ENCODE measurements around the gene METTL25B.

DNA sequence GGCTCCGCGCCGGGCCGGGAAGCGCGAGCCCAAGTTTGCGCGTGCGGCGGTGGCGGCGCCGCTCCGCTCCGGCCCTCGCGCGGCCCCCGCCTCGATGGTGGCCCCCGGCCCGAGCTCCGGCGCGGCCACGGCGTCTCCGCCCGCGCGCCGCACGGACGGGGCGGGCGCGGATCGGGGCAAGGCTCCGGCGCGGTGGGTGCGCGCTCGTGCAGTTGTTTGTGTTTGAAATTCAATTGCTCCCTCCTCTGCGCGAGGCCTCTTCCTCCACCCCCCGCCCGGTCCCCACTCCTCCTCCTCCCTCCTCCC is 23.1 kb downstream of the METTL25B start, which contains the start of gene HDGF:
- TF ChIP-seq POLR2AphosphoS5 (IDR thresholded peaks at IDR 0.05) (no peak), EZH2 (IDR thresholded peaks at IDR 0.05; ENCODE audit: borderline replicate concordance, insufficient read depth, low read length, poor library complexity, severe bottlenecking) (no peak), SMC3 (conservative IDR thresholded peaks at IDR 0.05; ENCODE audit: poor library complexity) (no peak), EP300 (conservative IDR thresholded peaks at IDR 0.05; ENCODE audit: poor library complexity, severe bottlenecking) (no peak), TAF1 (IDR thresholded peaks at IDR 0.05; ENCODE audit: low read depth) (no peak)
- TF ChIP-seq, protein P1, sequence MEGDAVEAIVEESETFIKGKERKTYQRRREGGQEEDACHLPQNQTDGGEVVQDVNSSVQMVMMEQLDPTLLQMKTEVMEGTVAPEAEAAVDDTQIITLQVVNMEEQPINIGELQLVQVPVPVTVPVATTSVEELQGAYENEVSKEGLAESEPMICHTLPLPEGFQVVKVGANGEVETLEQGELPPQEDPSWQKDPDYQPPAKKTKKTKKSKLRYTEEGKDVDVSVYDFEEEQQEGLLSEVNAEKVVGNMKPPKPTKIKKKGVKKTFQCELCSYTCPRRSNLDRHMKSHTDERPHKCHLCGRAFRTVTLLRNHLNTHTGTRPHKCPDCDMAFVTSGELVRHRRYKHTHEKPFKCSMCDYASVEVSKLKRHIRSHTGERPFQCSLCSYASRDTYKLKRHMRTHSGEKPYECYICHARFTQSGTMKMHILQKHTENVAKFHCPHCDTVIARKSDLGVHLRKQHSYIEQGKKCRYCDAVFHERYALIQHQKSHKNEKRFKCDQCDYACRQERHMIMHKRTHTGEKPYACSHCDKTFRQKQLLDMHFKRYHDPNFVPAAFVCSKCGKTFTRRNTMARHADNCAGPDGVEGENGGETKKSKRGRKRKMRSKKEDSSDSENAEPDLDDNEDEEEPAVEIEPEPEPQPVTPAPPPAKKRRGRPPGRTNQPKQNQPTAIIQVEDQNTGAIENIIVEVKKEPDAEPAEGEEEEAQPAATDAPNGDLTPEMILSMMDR (IDR thresholded peaks at IDR 0.05; ENCODE audit: poor library complexity, severe bottlenecking), result no peak
- TF ChIP-seq, protein P2, sequence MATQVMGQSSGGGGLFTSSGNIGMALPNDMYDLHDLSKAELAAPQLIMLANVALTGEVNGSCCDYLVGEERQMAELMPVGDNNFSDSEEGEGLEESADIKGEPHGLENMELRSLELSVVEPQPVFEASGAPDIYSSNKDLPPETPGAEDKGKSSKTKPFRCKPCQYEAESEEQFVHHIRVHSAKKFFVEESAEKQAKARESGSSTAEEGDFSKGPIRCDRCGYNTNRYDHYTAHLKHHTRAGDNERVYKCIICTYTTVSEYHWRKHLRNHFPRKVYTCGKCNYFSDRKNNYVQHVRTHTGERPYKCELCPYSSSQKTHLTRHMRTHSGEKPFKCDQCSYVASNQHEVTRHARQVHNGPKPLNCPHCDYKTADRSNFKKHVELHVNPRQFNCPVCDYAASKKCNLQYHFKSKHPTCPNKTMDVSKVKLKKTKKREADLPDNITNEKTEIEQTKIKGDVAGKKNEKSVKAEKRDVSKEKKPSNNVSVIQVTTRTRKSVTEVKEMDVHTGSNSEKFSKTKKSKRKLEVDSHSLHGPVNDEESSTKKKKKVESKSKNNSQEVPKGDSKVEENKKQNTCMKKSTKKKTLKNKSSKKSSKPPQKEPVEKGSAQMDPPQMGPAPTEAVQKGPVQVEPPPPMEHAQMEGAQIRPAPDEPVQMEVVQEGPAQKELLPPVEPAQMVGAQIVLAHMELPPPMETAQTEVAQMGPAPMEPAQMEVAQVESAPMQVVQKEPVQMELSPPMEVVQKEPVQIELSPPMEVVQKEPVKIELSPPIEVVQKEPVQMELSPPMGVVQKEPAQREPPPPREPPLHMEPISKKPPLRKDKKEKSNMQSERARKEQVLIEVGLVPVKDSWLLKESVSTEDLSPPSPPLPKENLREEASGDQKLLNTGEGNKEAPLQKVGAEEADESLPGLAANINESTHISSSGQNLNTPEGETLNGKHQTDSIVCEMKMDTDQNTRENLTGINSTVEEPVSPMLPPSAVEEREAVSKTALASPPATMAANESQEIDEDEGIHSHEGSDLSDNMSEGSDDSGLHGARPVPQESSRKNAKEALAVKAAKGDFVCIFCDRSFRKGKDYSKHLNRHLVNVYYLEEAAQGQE (IDR thresholded peaks at IDR 0.05; ENCODE audit: borderline replicate concordance), result no peak
